GM12872 (cell line): ENCODE results near the gene LOX.

Source experiments
- CTCF ChIP-seq: IDR thresholded peaks from 3 replicates; pipeline ENCODE4 v1.5.1; 2011; ENCODE audit warnings: low read depth, mild to moderate bottlenecking, low read length, moderate library complexity; ENCODE audit not compliant: insufficient read depth

Gene LOX

GRCh38 chr5:122107016-122107415 is 29.0 kb upstream of the LOX start:
- TF ChIP-seq CTCF: no peak

DNA sequence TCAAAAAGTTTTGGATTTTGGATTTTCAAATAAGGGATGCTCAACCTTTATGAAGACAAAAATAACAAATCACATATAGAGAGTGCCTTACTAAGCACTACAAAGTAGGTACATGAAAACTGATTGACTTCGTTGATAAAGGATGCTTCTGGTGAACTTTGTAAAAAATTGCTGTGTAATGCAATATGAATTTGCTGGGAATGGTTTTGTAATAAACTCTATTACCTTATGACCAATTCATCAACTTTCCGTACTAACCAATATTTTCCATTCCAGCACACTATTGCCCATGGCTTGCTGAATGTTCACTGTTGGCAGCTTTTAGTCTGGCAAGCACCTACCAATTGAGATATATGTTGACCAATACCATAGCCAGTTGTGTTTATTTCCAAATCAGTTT is 27.9 kb upstream of the LOX start:
- no peak for TF ChIP-seq CTCF

DNA sequence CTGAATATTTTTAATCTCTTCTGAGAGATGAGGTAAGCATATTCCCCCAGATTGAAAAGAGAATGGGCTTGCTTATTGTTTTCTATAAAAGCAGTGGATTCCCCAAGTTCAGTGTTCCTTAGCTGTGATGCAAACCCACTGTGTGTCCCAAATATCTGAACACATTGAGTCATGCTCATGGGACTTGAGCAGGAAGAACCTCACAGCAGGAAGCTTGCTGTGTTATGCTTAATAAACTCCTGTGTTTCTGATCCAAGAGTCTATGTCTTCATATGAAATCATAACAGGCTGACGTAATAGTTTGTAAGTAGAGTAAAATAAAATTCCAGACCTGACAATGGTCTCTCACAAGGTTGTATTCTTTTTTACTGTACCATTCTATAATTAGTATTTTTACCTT is 24.8 kb upstream of the LOX start:
- TF ChIP-seq CTCF: no peak

DNA sequence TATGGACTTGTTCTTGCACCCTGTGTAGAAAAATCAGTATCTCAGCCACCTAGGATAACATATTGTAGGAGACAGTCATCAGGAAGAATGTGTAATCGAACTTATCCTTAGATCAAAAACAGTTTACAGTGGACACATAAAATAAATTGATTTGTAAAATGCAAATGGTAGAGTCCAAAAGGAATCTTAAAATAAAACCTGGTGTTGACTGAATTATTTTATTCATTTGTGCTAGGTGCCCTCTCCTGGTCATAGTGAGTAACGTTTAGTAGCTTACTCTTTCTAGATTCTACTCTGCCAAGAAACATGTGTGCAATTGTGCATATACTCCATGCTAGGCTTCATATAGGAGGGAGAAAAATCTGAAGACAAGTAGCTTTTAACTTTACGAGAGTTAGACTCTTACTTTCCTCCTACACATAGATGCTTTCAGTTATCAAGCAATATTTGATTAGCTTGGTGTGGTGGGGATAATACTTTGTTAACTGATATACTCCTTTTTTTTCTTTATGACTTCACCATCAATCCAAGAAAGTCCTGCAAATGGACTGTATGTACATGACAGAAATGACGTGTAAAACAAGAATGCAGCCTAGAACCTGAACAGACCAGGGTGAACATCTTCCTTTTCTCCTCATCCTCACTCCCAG is 23.7 kb upstream of the LOX start:
- TF ChIP-seq CTCF: peak; percentile 58

DNA sequence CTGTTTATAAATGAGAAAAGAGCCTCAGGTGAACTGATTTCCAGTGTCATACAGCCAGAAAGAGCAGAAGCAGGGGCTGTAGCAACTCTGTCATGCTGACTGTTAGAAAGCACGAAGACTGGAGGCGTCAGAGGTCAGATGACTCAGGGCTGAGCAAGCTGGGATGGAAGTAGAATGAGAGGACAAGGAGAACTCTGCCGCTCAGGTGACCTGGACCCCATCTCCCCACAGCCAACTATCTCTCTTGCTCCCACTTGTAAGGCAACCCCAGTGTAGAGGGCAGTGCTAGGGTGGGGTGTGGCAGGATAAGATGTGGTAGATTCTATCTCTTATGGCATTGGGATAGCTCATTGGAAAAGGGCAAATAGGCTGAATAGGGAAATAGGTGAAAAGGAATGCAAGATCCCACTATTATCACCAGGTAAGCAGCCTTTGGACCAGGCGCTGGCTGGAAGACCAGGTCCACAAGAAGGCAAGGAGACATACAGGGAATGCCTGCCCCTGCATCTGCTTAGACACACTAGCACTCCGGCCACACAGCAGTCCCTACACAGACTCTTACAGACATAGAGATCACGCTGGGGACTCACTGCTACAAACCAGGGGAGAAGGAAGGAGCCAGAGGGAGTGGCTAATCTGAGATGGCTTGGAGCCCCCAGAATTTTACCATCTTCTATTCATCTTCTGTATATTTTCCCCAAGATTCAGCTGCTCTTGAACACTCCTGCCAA is 21.2 kb upstream of the LOX start:
- no peak for TF ChIP-seq CTCF

DNA sequence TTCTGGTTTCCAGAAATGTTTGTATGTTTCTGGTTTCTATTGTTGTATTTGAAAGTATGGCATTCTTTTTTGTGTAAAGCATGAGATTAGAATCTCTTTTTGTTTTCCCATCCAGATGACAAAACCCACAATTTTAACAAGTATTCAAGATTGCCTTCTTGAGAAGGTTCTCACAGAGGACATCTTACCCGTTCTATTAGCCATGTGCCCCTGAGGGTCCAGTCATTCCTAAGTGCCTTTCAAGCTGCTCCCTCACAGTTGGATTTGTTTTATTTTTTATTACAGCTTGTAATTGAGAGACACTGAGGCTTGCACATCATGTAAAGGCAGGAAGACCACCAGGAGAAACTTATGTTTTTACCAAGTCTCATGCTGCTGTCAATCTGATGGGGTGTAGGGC is 19.3 kb upstream of the LOX start:
- no peak for TF ChIP-seq CTCF

DNA sequence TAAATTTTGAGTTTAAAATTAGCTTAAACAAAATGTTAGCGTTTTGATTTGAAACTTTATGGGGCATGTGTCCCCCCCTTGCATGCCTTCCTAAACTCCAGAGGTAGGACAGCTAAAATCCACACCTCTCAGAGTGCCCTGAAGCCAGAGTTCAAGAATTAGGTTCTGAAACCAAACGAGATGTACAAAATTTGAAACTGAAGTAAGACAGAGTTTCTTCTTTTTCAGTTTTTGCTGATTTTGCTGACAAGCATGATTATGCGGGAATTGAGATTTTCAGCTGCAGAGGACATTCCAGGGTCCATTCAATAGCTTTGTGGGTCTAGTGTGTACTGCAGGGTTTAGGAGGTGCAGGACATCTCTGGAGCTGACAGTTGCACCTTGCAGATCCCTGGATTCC is 17.1 kb upstream of the LOX start:
- no peak for TF ChIP-seq CTCF
